ENCODE measurements around the gene HNRNPCL4.
"Not testable (repeated sequence)": the region's sequence is repeated elsewhere in the genome, so short reads cannot be mapped to it uniquely, and the experiment has no call there.

The HNRNPCL4 gene

GRCh38 chr1:13165531-13165930 is at the start of gene HNRNPCL4:
Gene HNRNPCL4 (minus strand): TSS chr1:13165631. CDS start chr1:13165467, 164 bp downstream.
- H3K9ac ChIP-seq (ENCODE audit: insufficient read length, low read depth); DNase-seq (ENCODE audit: low read depth, low spot score); H3K4me1 ChIP-seq (ENCODE audit: insufficient read depth, insufficient read length); H3K9me3 ChIP-seq (ENCODE audit: insufficient read depth, low read length); H3K36me3 ChIP-seq (ENCODE audit: insufficient read depth, insufficient read length, low read length); H3K4me3 ChIP-seq (ENCODE audit: insufficient read length, low read depth); H3K27me3 ChIP-seq (ENCODE audit: insufficient read depth, insufficient read length): not testable (repeated sequence)

- not testable (repeated sequence) for H3K9me3 ChIP-seq (ENCODE audit: insufficient read depth, low read length); H3K9ac ChIP-seq (ENCODE audit: insufficient read length, low read depth); H3K36me3 ChIP-seq (ENCODE audit: insufficient read depth, insufficient read length, low read length); DNase-seq (ENCODE audit: low read depth, low spot score); H3K27me3 ChIP-seq (ENCODE audit: insufficient read depth, insufficient read length); H3K4me1 ChIP-seq (ENCODE audit: insufficient read depth, insufficient read length); H3K4me3 ChIP-seq (ENCODE audit: insufficient read length, low read depth)
Measured at GRCh38 chr1:13208712-13209111, 43.3 kb upstream of the HNRNPCL4 start.

GRCh38 chr1:13201309-13201708 is 35.9 kb upstream of the HNRNPCL4 start, which contains the start of gene PRAMEF13:
Gene PRAMEF13 (minus strand): TSS chr1:13201409. CDS start chr1:13199589, 1,820 bp downstream.
- DNase-seq (ENCODE audit: low read depth, low spot score); H3K4me3 ChIP-seq (ENCODE audit: insufficient read length, low read depth); H3K9me3 ChIP-seq (ENCODE audit: insufficient read depth, low read length); H3K4me1 ChIP-seq (ENCODE audit: insufficient read depth, insufficient read length); H3K36me3 ChIP-seq (ENCODE audit: insufficient read depth, insufficient read length, low read length); H3K27me3 ChIP-seq (ENCODE audit: insufficient read depth, insufficient read length); H3K9ac ChIP-seq (ENCODE audit: insufficient read length, low read depth): not testable (repeated sequence)

GRCh38 chr1:13171548-13171947 is 6.1 kb upstream of the HNRNPCL4 start, which contains the start of gene PRAMEF9:
Gene PRAMEF9 (plus strand): TSS chr1:13171848. CDS start chr1:13175281, 3,433 bp downstream.
- DNase-seq (ENCODE audit: low read depth, low spot score); H3K4me1 ChIP-seq (ENCODE audit: insufficient read depth, insufficient read length); H3K9me3 ChIP-seq (ENCODE audit: insufficient read depth, low read length); H3K9ac ChIP-seq (ENCODE audit: insufficient read length, low read depth); H3K27me3 ChIP-seq (ENCODE audit: insufficient read depth, insufficient read length); H3K4me3 ChIP-seq (ENCODE audit: insufficient read length, low read depth); H3K36me3 ChIP-seq (ENCODE audit: insufficient read depth, insufficient read length, low read length): not testable (repeated sequence)

- not testable (repeated sequence) for H3K27me3 ChIP-seq (ENCODE audit: insufficient read depth, insufficient read length); H3K9ac ChIP-seq (ENCODE audit: insufficient read length, low read depth)
Measured at GRCh38 chr1:13155909-13156308, 9.5 kb downstream of the HNRNPCL4 start, which contains the start of gene PRAMEF26. Gene PRAMEF26 (minus strand): TSS chr1:13156009. CDS start chr1:13153095, 2,914 bp downstream.

GRCh38 chr1:13116754-13117153 is 48.7 kb downstream of the HNRNPCL4 start, which contains the start of gene HNRNPCL2:
Gene HNRNPCL2 (minus strand): TSS chr1:13116854. CDS start chr1:13116400, 454 bp downstream.
- H3K4me1 ChIP-seq (ENCODE audit: insufficient read depth, insufficient read length); H3K4me3 ChIP-seq (ENCODE audit: insufficient read length, low read depth); H3K9ac ChIP-seq (ENCODE audit: insufficient read length, low read depth); DNase-seq (ENCODE audit: low read depth, low spot score); H3K36me3 ChIP-seq (ENCODE audit: insufficient read depth, insufficient read length, low read length); H3K9me3 ChIP-seq (ENCODE audit: insufficient read depth, low read length): not testable (repeated sequence)
- H3K27me3 ChIP-seq (ENCODE audit: insufficient read depth, insufficient read length) = peaks cover 32% of the 10 kb centered on the region

More at GRCh38 chr1:13155909-13156308, 9.5 kb downstream of the HNRNPCL4 start, which contains the start of gene PRAMEF26:
- not testable (repeated sequence) for H3K4me1 ChIP-seq (ENCODE audit: insufficient read depth, insufficient read length); DNase-seq (ENCODE audit: low read depth, low spot score); H3K9me3 ChIP-seq (ENCODE audit: insufficient read depth, low read length); H3K36me3 ChIP-seq (ENCODE audit: insufficient read depth, insufficient read length, low read length); H3K4me3 ChIP-seq (ENCODE audit: insufficient read length, low read depth)

Data from NT2/D1 (cell line).